Measurements from ENCODE around the gene LAS1L.

GRCh38 chrX:65582450-65583082 is 48.0 kb upstream of the LAS1L start:
- TF ChIP-seq CTCF (IDR thresholded peaks at IDR 0.05): no peak
- no peak for TF ChIP-seq POLR2A (IDR thresholded peaks at IDR 0.05)
